GM23338 (cell line): Measurements from ENCODE around the gene EFCAB12.

Experiments used
- CREB1 ChIP-seq: fragments of 250-450 bp; sonication (Bioruptor Pico); IDR thresholded peaks from 2 replicates; pipeline ENCODE4 v1.5.0; 2020; ENCODE audit warnings: low read depth, mild to moderate bottlenecking, moderate library complexity
- EZH2 ChIP-seq: fragments of 200-600 bp; sonication (generic); IDR thresholded peaks from one replicate; pipeline ENCODE4 v1.8.0; 2017; ENCODE audit warnings: antibody characterized with exemption, mild to moderate bottlenecking, low read depth; ENCODE audit not compliant: unreplicated experiment
- EZH2phosphoT487 ChIP-seq: fragments of 200-600 bp; sonication (generic); IDR thresholded peaks from one replicate; pipeline ENCODE4 v1.8.1; 2018; ENCODE audit warnings: antibody characterized with exemption; ENCODE audit not compliant: unreplicated experiment
- JUNB ChIP-seq: IDR thresholded peaks from one replicate; pipeline ENCODE4 v1.6.1; 2016; ENCODE audit warnings: antibody characterized with exemption; ENCODE audit not compliant: unreplicated experiment
- POLR2AphosphoS5 ChIP-seq: IDR thresholded peaks from 2 replicates; pipeline ENCODE4 v1.6.1; 2016; ENCODE audit warnings: antibody characterized with exemption, low read depth
- STAT1 ChIP-seq: IDR thresholded peaks from one replicate; pipeline ENCODE4 v1.6.1; 2016; ENCODE audit warnings: antibody characterized with exemption; ENCODE audit not compliant: unreplicated experiment
- ZNF462 ChIP-seq: fragments of 250-450 bp; sonication (Bioruptor Pico); IDR thresholded peaks from 2 replicates; pipeline ENCODE4 v1.5.0; 2020; ENCODE audit warnings: mild to moderate bottlenecking, moderate library complexity
- TF ChIP-seq, protein P1 (sequence below): IDR thresholded peaks from one replicate; pipeline ENCODE4 v1.6.1; 2018; ENCODE audit warnings: antibody characterized with exemption; ENCODE audit not compliant: unreplicated experiment
- TF ChIP-seq, protein P2 (sequence below), 2 experiments: fragments of 200-600 bp in 1 of 2; sonication (generic) in 1 of 2; conservative IDR thresholded peaks; 2 replicates each; pipeline versions ENCODE4 v1.5.1 to v1.6.1; 2016 to 2017; ENCODE audit warnings: antibody characterized with exemption in 2 of 2, low read depth in 2 of 2, mild to moderate bottlenecking in 2 of 2, moderate library complexity in 1 of 2

- no peak for TF ChIP-seq POLR2AphosphoS5
- TF ChIP-seq, protein P1, sequence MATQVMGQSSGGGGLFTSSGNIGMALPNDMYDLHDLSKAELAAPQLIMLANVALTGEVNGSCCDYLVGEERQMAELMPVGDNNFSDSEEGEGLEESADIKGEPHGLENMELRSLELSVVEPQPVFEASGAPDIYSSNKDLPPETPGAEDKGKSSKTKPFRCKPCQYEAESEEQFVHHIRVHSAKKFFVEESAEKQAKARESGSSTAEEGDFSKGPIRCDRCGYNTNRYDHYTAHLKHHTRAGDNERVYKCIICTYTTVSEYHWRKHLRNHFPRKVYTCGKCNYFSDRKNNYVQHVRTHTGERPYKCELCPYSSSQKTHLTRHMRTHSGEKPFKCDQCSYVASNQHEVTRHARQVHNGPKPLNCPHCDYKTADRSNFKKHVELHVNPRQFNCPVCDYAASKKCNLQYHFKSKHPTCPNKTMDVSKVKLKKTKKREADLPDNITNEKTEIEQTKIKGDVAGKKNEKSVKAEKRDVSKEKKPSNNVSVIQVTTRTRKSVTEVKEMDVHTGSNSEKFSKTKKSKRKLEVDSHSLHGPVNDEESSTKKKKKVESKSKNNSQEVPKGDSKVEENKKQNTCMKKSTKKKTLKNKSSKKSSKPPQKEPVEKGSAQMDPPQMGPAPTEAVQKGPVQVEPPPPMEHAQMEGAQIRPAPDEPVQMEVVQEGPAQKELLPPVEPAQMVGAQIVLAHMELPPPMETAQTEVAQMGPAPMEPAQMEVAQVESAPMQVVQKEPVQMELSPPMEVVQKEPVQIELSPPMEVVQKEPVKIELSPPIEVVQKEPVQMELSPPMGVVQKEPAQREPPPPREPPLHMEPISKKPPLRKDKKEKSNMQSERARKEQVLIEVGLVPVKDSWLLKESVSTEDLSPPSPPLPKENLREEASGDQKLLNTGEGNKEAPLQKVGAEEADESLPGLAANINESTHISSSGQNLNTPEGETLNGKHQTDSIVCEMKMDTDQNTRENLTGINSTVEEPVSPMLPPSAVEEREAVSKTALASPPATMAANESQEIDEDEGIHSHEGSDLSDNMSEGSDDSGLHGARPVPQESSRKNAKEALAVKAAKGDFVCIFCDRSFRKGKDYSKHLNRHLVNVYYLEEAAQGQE = no peak
- TF ChIP-seq, protein P2, sequence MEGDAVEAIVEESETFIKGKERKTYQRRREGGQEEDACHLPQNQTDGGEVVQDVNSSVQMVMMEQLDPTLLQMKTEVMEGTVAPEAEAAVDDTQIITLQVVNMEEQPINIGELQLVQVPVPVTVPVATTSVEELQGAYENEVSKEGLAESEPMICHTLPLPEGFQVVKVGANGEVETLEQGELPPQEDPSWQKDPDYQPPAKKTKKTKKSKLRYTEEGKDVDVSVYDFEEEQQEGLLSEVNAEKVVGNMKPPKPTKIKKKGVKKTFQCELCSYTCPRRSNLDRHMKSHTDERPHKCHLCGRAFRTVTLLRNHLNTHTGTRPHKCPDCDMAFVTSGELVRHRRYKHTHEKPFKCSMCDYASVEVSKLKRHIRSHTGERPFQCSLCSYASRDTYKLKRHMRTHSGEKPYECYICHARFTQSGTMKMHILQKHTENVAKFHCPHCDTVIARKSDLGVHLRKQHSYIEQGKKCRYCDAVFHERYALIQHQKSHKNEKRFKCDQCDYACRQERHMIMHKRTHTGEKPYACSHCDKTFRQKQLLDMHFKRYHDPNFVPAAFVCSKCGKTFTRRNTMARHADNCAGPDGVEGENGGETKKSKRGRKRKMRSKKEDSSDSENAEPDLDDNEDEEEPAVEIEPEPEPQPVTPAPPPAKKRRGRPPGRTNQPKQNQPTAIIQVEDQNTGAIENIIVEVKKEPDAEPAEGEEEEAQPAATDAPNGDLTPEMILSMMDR (conservative IDR thresholded peaks at IDR 0.05; ENCODE audit: low read depth in 2 of 2) = no peak
- no peak for TF ChIP-seq EZH2phosphoT487
- no peak for TF ChIP-seq EZH2
- no peak for TF ChIP-seq STAT1
- TF ChIP-seq JUNB = no peak
- no peak for TF ChIP-seq ZNF462 (CRISPR knock-in tag)
- TF ChIP-seq CREB1 = no peak
Observed at GRCh38 chr3:129378949-129379348, 49.5 kb downstream of the EFCAB12 start.
